PC-3 (cell line): Measurements from ENCODE around the gene SEMA3B. TPM values are rescaled to one million over a fixed set of nuclear protein-coding genes. Genes with fewer than 3 reads are reported as not detected.

Source experiments
- ATAC-seq: fragments of 200-7000 bp; cut with Tn5 transposase; 2 replicates; pipeline ENCODE4 v1.9.1; 2020; ENCODE audit warnings: mild to moderate bottlenecking, moderate library complexity
- BruUV-seq: library from RNA; stranded (reverse); fragments of 400-500 nt; replicated peaks from 2 replicates; lab custom pipeline; 2021; lab: Mats Ljungman, UMichigan
- CTCF ChIA-PET: fragments of 300-600 bp; sonication (Branson Sonifier 250); formaldehyde crosslinking; loops from one replicate; lab custom pipeline; 2022; ENCODE audit warnings: antibody characterized with exemption; lab: Charles Lee
- POLR2A ChIA-PET: fragments of 300-600 bp; sonication (Branson Sonifier 250); formaldehyde crosslinking; loops from one replicate; lab custom pipeline; 2022; ENCODE audit warnings: antibody characterized with exemption; ENCODE audit not compliant: unreplicated experiment; lab: Charles Lee
- DNase-seq: peaks from one replicate; pipeline ENCODE4 v3.0.0-alpha.2; 2015
- H2AFZ ChIP-seq: fragments of 300-600 bp; sonication (generic); 2 replicates; pipeline ENCODE4 v1.6.0; 2016; ENCODE audit warnings: antibody characterized with exemption, low read length
- H3F3A ChIP-seq: fragments of 300-600 bp; sonication (generic); one replicate; pipeline ENCODE4 v1.6.0; 2017; ENCODE audit warnings: antibody characterized with exemption, low read length, control low read depth, mild to moderate bottlenecking; ENCODE audit not compliant: unreplicated experiment
- H3K27ac ChIP-seq: fragments of 300-600 bp; sonication (generic); 2 replicates; pipeline ENCODE4 v1.5.1; 2016; ENCODE audit warnings: mild to moderate bottlenecking, low read length
- H3K27me3 ChIP-seq: fragments of 300-600 bp; sonication (generic); 2 replicates; pipeline ENCODE4 v1.6.1; 2016; ENCODE audit warnings: low read length, mixed read lengths
- H3K36me3 ChIP-seq: fragments of 300-600 bp; sonication (generic); 2 replicates; pipeline ENCODE4 v1.6.1; 2016; ENCODE audit warnings: low read depth, mixed run types, low read length, mixed read lengths
- H3K4me1 ChIP-seq: fragments of 300-600 bp; sonication (generic); 2 replicates; pipeline ENCODE4 v1.5.1; 2016; ENCODE audit warnings: low read length; ENCODE audit not compliant: insufficient read depth
- H3K4me2 ChIP-seq: fragments of 300-600 bp; sonication (generic); 2 replicates; pipeline ENCODE4 v1.6.0; 2016; ENCODE audit warnings: low read length
- H3K4me3 ChIP-seq: fragments of 300-600 bp; sonication (generic); 2 replicates; pipeline ENCODE4 v1.5.1; 2016; ENCODE audit warnings: mild to moderate bottlenecking, low read length, mixed read lengths
- H3K79me2 ChIP-seq: fragments of 300-600 bp; sonication (generic); 2 replicates; pipeline ENCODE4 v1.6.1; 2017; ENCODE audit warnings: low read length, mixed read lengths
- H3K9ac ChIP-seq: fragments of 300-600 bp; sonication (generic); 2 replicates; pipeline ENCODE4 v1.6.0; 2016; ENCODE audit warnings: mild to moderate bottlenecking, low read length
- H3K9me2 ChIP-seq: fragments of 300-600 bp; sonication (generic); replicated peaks from 2 replicates; pipeline ENCODE4 v1.6.1; 2016; ENCODE audit warnings: mixed run types, low read length, mixed read lengths
- H3K9me3 ChIP-seq: fragments of 300-600 bp; sonication (generic); 2 replicates; pipeline ENCODE4 v1.6.1; 2016; ENCODE audit warnings: low read length, mixed read lengths
- H4K20me1 ChIP-seq: fragments of 300-600 bp; sonication (generic); 2 replicates; pipeline ENCODE4 v1.6.1; 2016; ENCODE audit warnings: low read length, mixed read lengths
- CTCF ChIP-seq: fragments of 300-600 bp; sonication (generic); conservative IDR thresholded peaks from 2 replicates; pipeline ENCODE4 v1.5.1; 2017; ENCODE audit warnings: antibody characterized with exemption, low read depth, mild to moderate bottlenecking, low read length
- EZH2 ChIP-seq: fragments of 300-600 bp; sonication (generic); IDR thresholded peaks from one replicate; pipeline ENCODE4 v1.6.1; 2017; ENCODE audit warnings: antibody characterized with exemption, mild to moderate bottlenecking, low read length; ENCODE audit not compliant: unreplicated experiment
- EZH2phosphoT487 ChIP-seq: fragments of 300-600 bp; sonication (generic); IDR thresholded peaks from 2 replicates; pipeline ENCODE4 v1.6.1; 2018; ENCODE audit warnings: mild to moderate bottlenecking, antibody characterized with exemption, low read length, borderline replicate concordance
- intact Hi-C: fragments of 100-400 bp; cut with micrococcal nuclease; formaldehyde crosslinking; loops from 2 replicates; pipeline ENCODE4 v1.9.0; 2023
- total RNA-seq: library from RNA; depleted of rRNA; stranded (reverse); fragments of >200 nt; gene quantifications from 2 replicates; pipeline ENCODE4 v1.2.3, GENCODE V29; 2014

The SEMA3B gene
- total RNA-seq, 1 experiment from 2014 or later, result 40.1 TPM

- Histone ChIP-seq H3K9ac (0 out of 2 replicates have a peak overlapping the region, but pooled peaks have one; percentile 4), H3F3A (no peaks in the 10 kb centered on the region), H3K4me1 (peaks cover 38% of the 10 kb centered on the region), H3K27me3 (no peaks in the 10 kb centered on the region), H4K20me1 (no peaks in the 10 kb centered on the region), H3K79me2 (no peaks in the 10 kb centered on the region), H3K4me3 (no peak overlapping the region), H3K9me3 (no peaks in the 10 kb centered on the region), H3K9me2 (no peaks in the 10 kb centered on the region), H3K36me3 (no peaks in the 10 kb centered on the region), H3K27ac (peak overlapping the region; percentile 52; the same call in 1 of the 2 replicates), H2AFZ (no peak overlapping the region), H3K4me2 (peak overlapping the region; percentile 15)
- DNase-seq (no peak), ATAC-seq (no peak)
- intact Hi-C loops, result no loop called here
- BruUV-seq, result no TSS peak
- CTCF ChIA-PET, result interaction anchor here (0.6 to 1.1 kb wide), 4 partner anchors 17 to 69 kb away, joined by 3 to 8 read pairs (median 6); no protein-coding TSS in a partner anchor
- POLR2A ChIA-PET, result no interaction called here
- TF ChIP-seq EZH2phosphoT487, result no peak
- TF ChIP-seq CTCF, result no peak
- TF ChIP-seq EZH2, result no peak
Observed at GRCh38 chr3:50263478-50264382, 5.2 kb upstream of the SEMA3B start.

GRCh38 chr3:50264383-50264963 lies 4.5 kb upstream of the SEMA3B start:
- H3K4me2 ChIP-seq, result peak overlapping the region; percentile 15
- peak overlapping the region; percentile 52 for H3K27ac ChIP-seq
- H3K27me3 ChIP-seq, result no peaks in the 10 kb centered on the region
- no peak overlapping the region for H3K4me3 ChIP-seq
- 0 out of 2 replicates have a peak overlapping the region, but pooled peaks have one; percentile 14 for H3K9ac ChIP-seq
- no peaks in the 10 kb centered on the region for H4K20me1 ChIP-seq
- POLR2A ChIA-PET, result interaction anchor here (0.6 kb wide), 1 partner anchor 31 kb away, joined by 9 read pairs; no protein-coding TSS in a partner anchor
- DNase-seq (peak; percentile 74), ATAC-seq (peak; percentile 8)
- intact Hi-C loops, result no loop called here
- no peaks in the 10 kb centered on the region for H3K9me2 ChIP-seq
- no peaks in the 10 kb centered on the region for H3K36me3 ChIP-seq
- no TSS peak for BruUV-seq
- no peak for TF ChIP-seq CTCF
- TF ChIP-seq EZH2, result no peak
- no peak for TF ChIP-seq EZH2phosphoT487
- CTCF ChIA-PET, result interaction anchor here (0.6 to 1.1 kb wide), 4 partner anchors 29 to 70 kb away, joined by 3 to 8 read pairs (median 4); partner anchors contain the start of gene GNAI2
- no peaks in the 10 kb centered on the region for H3K9me3 ChIP-seq
- peaks cover 46% of the 10 kb centered on the region for H3K4me1 ChIP-seq
- H2AFZ ChIP-seq, result no peak overlapping the region
- no peaks in the 10 kb centered on the region for H3K79me2 ChIP-seq
- no peaks in the 10 kb centered on the region for H3F3A ChIP-seq
